Activated CD8-positive, alpha-beta T cell treated with anti-CD3 and anti-CD28 coated beads for 36 hours (primary cell): ENCODE measurements around the gene FOSL1. TPM values are rescaled to one million over a fixed set of nuclear protein-coding genes. Genes with fewer than 3 reads are reported as not detected.

Experiments
- ATAC-seq: fragments of 200-7000 bp; cut with Tn5 transposase; one replicate; pipeline ENCODE4 v1.10.0; 2021; ENCODE audit warnings: mild to moderate bottlenecking, moderate library complexity
- CTCF ChIA-PET: fragments of 350-600 bp; sonication (Branson Sonifier 250); formaldehyde crosslinking; loops from one replicate; lab custom pipeline; 2021; ENCODE audit warnings: antibody characterized with exemption; lab: Charles Lee
- POLR2A ChIA-PET: fragments of 350-600 bp; sonication (Branson Sonifier 250); formaldehyde crosslinking; loops from one replicate; lab custom pipeline; 2021; ENCODE audit warnings: antibody characterized with exemption; lab: Charles Lee
- DNase-seq: peaks from one replicate; pipeline ENCODE4 v3.0.0-alpha.2; 2020
- H3K27ac Mint-ChIP-seq: one replicate; pipeline ENCODE4 v1.8.0; 2021; ENCODE audit warnings: mild to moderate bottlenecking, mixed read lengths
- H3K27me3 Mint-ChIP-seq: one replicate; pipeline ENCODE4 v1.8.0; 2021; ENCODE audit warnings: mixed read lengths
- H3K36me3 Mint-ChIP-seq: one replicate; pipeline ENCODE4 v1.8.0; 2021; ENCODE audit warnings: low read depth, mixed read lengths
- H3K4me1 Mint-ChIP-seq: one replicate; pipeline ENCODE4 v1.8.0; 2021; ENCODE audit warnings: low read depth, mixed read lengths
- H3K4me3 Mint-ChIP-seq: one replicate; pipeline ENCODE4 v1.8.0; 2021; ENCODE audit warnings: mild to moderate bottlenecking, moderate library complexity, mixed read lengths
- H3K9me3 Mint-ChIP-seq: one replicate; pipeline ENCODE4 v1.8.0; 2021; ENCODE audit warnings: mixed read lengths
- CTCF ChIP-seq: fragments of 200-600 bp; IDR thresholded peaks from one replicate; pipeline ENCODE4 v1.8.0; 2022; ENCODE audit warnings: antibody characterized with exemption, mild to moderate bottlenecking
- intact Hi-C: fragments of 100-400 bp; cut with micrococcal nuclease; formaldehyde crosslinking; loops from one replicate; pipeline ENCODE4 v1.10.0; 2022
- total RNA-seq, 2 experiments: library from RNA; stranded (reverse); gene quantifications; one replicate each; pipeline ENCODE4 v1.2.3, GENCODE V29; 2021

The FOSL1 gene
- total RNA-seq, 2 experiments from 2014 or later: 9.9 to 10.2 TPM

GRCh38 chr11:65871811-65872548 is 28.2 kb downstream of the FOSL1 start:
- DNase-seq (no peak), ATAC-seq (no peak)
- Mint-ChIP-seq H3K4me3 (peak overlapping the region; percentile 39), H3K27ac (no peak overlapping the region), H3K27me3 (no peaks in the 10 kb centered on the region), H3K4me1 (peaks cover 39% of the 10 kb centered on the region), H3K9me3 (no peaks in the 10 kb centered on the region), H3K36me3 (peaks cover 5% of the 10 kb centered on the region)
- intact Hi-C loops: no loop called here
- no peak for TF ChIP-seq CTCF
- ChIA-PET CTCF (interaction anchor here (0.9 to 7.1 kb wide), 5 partner anchors 9 to 117 kb away, joined by 3 to 153 read pairs (median 6); partner anchors contain the start of genes CCDC85B, CFL1, FIBP and MUS81), POLR2A (interaction anchor here (0.6 to 29.8 kb wide), 8 partner anchors 15 to 284 kb away, joined by 3 to 560 read pairs (median 3); partner anchors contain the start of genes CCDC85B, CFL1, CTSW and FIBP)

- ChIA-PET CTCF (interaction anchor here (0.9 to 7.1 kb wide), 7 partner anchors 8 to 160 kb away, joined by 3 to 153 read pairs (median 6); partner anchors contain the start of genes CCDC85B, CFL1, FIBP and KAT5), POLR2A (interaction anchor here (0.7 to 29.8 kb wide), 6 partner anchors 14 to 283 kb away, joined by 3 to 560 read pairs (median 4); partner anchors contain the start of genes CCDC85B, CFL1, CTSW and FIBP)
- TF ChIP-seq CTCF: no peak
- ATAC-seq (no peak), DNase-seq (no peak)
- Mint-ChIP-seq H3K27me3 (no peaks in the 10 kb centered on the region), H3K4me1 (peaks cover 30% of the 10 kb centered on the region), H3K27ac (no peak overlapping the region), H3K4me3 (no peak overlapping the region), H3K36me3 (peaks cover 9% of the 10 kb centered on the region), H3K9me3 (no peaks in the 10 kb centered on the region)
- intact Hi-C loops: no loop called here
Measured at GRCh38 chr11:65870706-65871681, 29.2 kb downstream of the FOSL1 start.

GRCh38 chr11:65870307-65870658 is 29.9 kb downstream of the FOSL1 start:
- Mint-ChIP-seq H3K4me3 (no peak overlapping the region), H3K4me1 (peaks cover 30% of the 10 kb centered on the region), H3K36me3 (peaks cover 9% of the 10 kb centered on the region), H3K9me3 (no peaks in the 10 kb centered on the region), H3K27me3 (no peaks in the 10 kb centered on the region), H3K27ac (no peak overlapping the region)
- ATAC-seq: no peak
- ChIA-PET POLR2A (interaction anchor here (10.6 to 29.8 kb wide), 2 partner anchors 13 to 19 kb away, joined by 182 to 560 read pairs; partner anchors contain the start of genes CCDC85B, CFL1, CTSW and FIBP), CTCF (interaction anchor here (0.9 to 7.1 kb wide), 5 partner anchors 8 to 159 kb away, joined by 3 to 153 read pairs (median 7); partner anchors contain the start of genes CCDC85B, CFL1, FIBP and KAT5)
- TF ChIP-seq CTCF: no peak
- intact Hi-C loops: no loop called here
- DNase-seq: no peak

GRCh38 chr11:65869643-65870306 is 30.4 kb downstream of the FOSL1 start:
- H3K27ac Mint-ChIP-seq: no peak overlapping the region
- no peaks in the 10 kb centered on the region for H3K27me3 Mint-ChIP-seq
- ChIA-PET POLR2A (interaction anchor here (10.6 to 29.8 kb wide), 2 partner anchors 12 to 20 kb away, joined by 182 to 560 read pairs; partner anchors contain the start of genes CCDC85B, CFL1, CTSW and FIBP), CTCF (interaction anchor here (0.9 to 7.1 kb wide), 5 partner anchors 10 to 158 kb away, joined by 3 to 153 read pairs (median 7); partner anchors contain the start of genes CCDC85B, CFL1, FIBP and KAT5)
- peaks cover 30% of the 10 kb centered on the region for H3K4me1 Mint-ChIP-seq
- TF ChIP-seq CTCF: no peak
- H3K36me3 Mint-ChIP-seq: peaks cover 12% of the 10 kb centered on the region
- no peak for ATAC-seq
- DNase-seq: no peak
- no peak overlapping the region for H3K4me3 Mint-ChIP-seq
- no peaks in the 10 kb centered on the region for H3K9me3 Mint-ChIP-seq
- intact Hi-C loops: no loop called here
